ENCODE results near the gene PLK5.

GRCh38 chr19:1531587-1531986, 7.7 kb downstream of the PLK5 start:
- TF ChIP-seq POLR2A (IDR thresholded peaks at IDR 0.05; ENCODE audit: low read length), result no peak
- no peak for TF ChIP-seq GATA1 (IDR thresholded peaks at IDR 0.05; ENCODE audit: low read depth, low read length)
